NCI-H748 (cell line): Measurements from ENCODE around the gene SCN4B.
A peak's percentile ranks its signal among the peaks of the same experiment; 100 is the strongest.
"Not testable (repeated sequence)": the region's sequence is repeated elsewhere in the genome, so short reads cannot be mapped to it uniquely, and the experiment has no call there.

Experiments
- DNase-seq: peaks from one replicate; lab custom pipeline; 2025; ENCODE audit not compliant: unreplicated experiment; lab: John Stamatoyannopoulos, UW

The SCN4B gene, protein sequence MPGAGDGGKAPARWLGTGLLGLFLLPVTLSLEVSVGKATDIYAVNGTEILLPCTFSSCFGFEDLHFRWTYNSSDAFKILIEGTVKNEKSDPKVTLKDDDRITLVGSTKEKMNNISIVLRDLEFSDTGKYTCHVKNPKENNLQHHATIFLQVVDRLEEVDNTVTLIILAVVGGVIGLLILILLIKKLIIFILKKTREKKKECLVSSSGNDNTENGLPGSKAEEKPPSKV

GRCh38 chr11:118152552-118153471, at the start of gene SCN4B:
Gene SCN4B, minus strand, starts transcription at chr11:118152823. Its CDS starts 150 bp downstream, at chr11:118152673.
- peak; percentile 72 for DNase-seq

- DNase-seq, result no peak
Measured at GRCh38 chr11:118201966-118202365, 49.3 kb upstream of the SCN4B start.

DNA sequence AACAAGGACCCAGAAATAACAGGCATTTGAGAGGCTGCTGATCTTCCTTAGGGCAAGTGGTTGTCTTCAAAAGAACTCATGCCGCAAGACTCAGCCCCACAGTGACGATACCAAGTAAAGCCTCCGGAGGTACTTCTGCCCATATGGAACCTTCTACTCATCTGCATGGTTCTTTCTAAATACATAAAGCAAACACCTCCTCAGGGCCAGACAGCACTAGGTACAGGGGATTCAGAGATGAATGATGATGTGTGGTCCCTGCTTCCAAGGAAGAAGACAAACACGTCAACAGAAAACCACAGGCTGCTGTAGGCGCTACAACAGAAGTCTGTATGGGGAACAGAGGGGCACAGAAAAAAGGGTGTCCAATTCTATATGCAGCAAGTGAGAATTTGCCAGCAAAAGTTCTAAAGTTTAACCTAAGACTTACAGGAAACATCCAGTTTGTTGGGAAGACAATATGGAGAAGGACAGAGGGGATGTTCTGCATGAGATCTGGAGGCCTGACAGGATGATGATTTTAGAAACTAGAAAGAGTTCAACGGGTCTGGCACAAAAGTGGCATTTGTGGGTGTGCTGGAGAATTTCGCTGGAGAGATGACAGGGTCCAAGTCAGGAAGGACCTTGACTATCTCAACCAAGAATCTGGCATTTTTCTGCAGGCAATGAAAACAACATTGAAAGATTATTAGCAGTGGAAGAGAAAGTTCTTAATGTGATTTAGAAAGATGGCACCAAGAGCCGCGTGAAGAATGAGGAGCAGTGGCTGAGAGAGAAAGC, 48.5 kb upstream of the SCN4B start:
- no peak for DNase-seq

- no peak for DNase-seq
Measured at GRCh38 chr11:118200497-118200896, 47.9 kb upstream of the SCN4B start.

DNA sequence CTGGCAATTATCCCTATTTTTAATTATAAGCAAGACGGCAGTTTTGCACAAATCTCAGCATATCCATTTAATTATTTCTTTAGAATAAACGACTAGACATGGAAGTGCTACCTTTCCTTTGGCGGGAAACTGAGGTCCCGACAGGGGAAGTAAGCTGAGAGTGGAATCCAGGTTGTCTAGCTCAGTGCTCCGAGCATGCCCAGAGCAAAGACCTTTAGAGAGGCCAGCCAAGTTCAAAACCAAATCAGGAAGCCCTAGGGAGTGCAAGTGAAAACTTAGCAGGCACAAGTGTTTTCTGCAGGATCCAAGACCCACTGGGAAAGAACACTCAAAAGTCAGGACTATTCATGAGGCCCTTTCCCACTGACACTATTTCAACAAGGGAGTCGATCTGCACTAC, 46.5 kb upstream of the SCN4B start:
- no peak for DNase-seq

GRCh38 chr11:118198370-118198769, 45.7 kb upstream of the SCN4B start:
- DNase-seq, result peak; percentile 58

GRCh38 chr11:118194835-118195627, 42.4 kb upstream of the SCN4B start:
- no peak for DNase-seq

- no peak for DNase-seq
Measured at GRCh38 chr11:118193910-118194566, 41.4 kb upstream of the SCN4B start.

GRCh38 chr11:118192817-118193216, 40.2 kb upstream of the SCN4B start:
- DNase-seq, result not testable (repeated sequence)

DNA sequence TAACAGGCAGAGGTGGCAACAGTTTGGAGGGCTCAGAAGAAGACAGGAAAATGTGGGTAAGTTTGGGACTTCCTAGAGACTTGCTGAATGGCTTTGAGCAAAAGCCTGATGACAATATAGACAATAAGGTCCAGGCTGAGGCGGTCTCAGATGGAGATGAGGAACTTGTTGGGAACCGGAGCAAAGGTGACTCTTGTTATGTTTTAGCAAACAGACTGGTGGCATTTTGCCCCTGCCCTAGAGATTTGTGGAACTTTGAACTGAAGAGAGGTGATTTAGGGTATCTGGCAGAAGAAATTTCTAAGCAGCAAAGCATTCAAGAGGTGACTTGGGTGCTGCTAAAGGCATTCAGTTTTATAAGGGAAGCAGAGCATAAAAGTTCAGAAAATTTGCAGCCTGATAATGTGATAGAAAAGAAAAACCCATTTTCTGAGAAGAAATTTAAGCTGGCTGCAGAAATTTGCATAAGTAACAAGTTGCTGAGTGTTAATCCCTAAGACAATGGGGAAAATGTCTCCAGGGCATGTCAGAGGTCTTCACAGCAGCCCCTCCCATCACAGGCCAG, 38.4 kb upstream of the SCN4B start:
- not testable (repeated sequence) for DNase-seq

GRCh38 chr11:118186346-118187107, 33.9 kb upstream of the SCN4B start:
- DNase-seq, result no peak

GRCh38 chr11:118184784-118185579, 32.4 kb upstream of the SCN4B start:
- DNase-seq, result no peak

DNA sequence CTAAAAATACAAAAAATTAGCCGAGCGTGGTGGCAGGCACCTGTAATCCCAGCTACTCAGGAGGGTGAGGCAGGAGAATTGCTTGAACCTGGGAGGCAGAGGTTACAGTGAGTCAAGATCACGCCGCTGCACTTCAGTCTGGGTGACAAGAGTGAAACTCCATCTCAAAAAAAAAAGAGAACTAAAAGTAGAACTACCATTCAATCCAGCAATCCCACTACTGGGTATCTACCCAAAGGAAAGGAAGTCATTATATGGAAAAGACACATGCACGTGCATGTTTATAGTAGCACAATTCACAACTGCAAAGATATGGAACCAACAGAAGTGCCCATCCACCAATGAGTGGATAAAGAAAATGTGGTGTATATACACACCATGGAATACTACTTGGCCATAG, 31.1 kb upstream of the SCN4B start:
- DNase-seq, result not testable (repeated sequence)

GRCh38 chr11:118180300-118180703, 27.7 kb upstream of the SCN4B start:
- no peak for DNase-seq

DNA sequence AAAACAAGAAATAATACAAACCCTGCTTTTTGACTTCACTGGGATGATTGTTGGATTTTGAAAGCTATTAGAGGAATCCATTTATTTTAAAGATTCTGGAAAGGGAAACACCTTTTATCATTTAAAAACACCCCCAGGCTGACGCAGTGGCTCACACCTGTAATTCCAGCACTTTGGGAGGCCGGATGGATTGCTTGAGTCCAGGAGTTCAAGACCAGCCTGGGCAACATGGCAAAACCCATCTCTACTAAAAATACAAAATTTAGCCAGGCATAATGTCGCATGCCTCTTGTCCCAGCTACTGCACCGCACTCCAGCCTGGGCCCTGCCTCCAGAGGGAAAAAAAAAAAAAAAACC, 24.1 kb upstream of the SCN4B start:
- DNase-seq, result no peak

GRCh38 chr11:118175993-118176777, 23.6 kb upstream of the SCN4B start, which contains the start of gene SCN2B:
Gene SCN2B, minus strand, starts transcription at chr11:118176639. Its CDS starts 208 bp downstream, at chr11:118176431.
- DNase-seq, result no peak
